HK-2 (cell line): ENCODE measurements around the gene FAS.

Source experiments
- DNase-seq: peaks from one replicate; pipeline ENCODE4 v3.0.0-alpha.2; 2018; ENCODE audit not compliant: unreplicated experiment

FAS gene

GRCh38 chr10:89035461-89035860 is 44.9 kb downstream of the FAS start:
- DNase-seq: no peak

- no peak for DNase-seq
Measured at GRCh38 chr10:89037096-89037495, 46.5 kb downstream of the FAS start.

- no peak for DNase-seq
Measured at GRCh38 chr10:89042562-89042961, 52.0 kb downstream of the FAS start.

GRCh38 chr10:89043052-89043451 is 52.5 kb downstream of the FAS start:
- no peak for DNase-seq

GRCh38 chr10:89047397-89047796 is 56.8 kb downstream of the FAS start:
- no peak for DNase-seq

- no peak for DNase-seq
Measured at GRCh38 chr10:89051593-89051992, 61.0 kb downstream of the FAS start.

- no peak for DNase-seq
Measured at GRCh38 chr10:89053555-89053954, 63.0 kb downstream of the FAS start.

GRCh38 chr10:89055159-89055558 is 64.6 kb downstream of the FAS start:
- no peak for DNase-seq

- no peak for DNase-seq
Measured at GRCh38 chr10:89062861-89063260, 72.3 kb downstream of the FAS start.

GRCh38 chr10:89063465-89063864 is 72.9 kb downstream of the FAS start:
- no peak for DNase-seq

- no peak for DNase-seq
Measured at GRCh38 chr10:89064748-89065147, 74.2 kb downstream of the FAS start.
